Measurements from ENCODE around the gene HOMEZ. TPM values are rescaled to one million over a fixed set of nuclear protein-coding genes. Genes with fewer than 3 reads are reported as not detected.
A peak's percentile ranks its signal among the peaks of the same experiment; 100 is the strongest.

The HOMEZ gene
- total and polyA plus RNA-seq, 10 of the 15 experiments (the other 5 are each of a cell fraction or from before 2014, with no cell fraction given), result 2.6 to 19.3 (median 13.0) TPM

DNA sequence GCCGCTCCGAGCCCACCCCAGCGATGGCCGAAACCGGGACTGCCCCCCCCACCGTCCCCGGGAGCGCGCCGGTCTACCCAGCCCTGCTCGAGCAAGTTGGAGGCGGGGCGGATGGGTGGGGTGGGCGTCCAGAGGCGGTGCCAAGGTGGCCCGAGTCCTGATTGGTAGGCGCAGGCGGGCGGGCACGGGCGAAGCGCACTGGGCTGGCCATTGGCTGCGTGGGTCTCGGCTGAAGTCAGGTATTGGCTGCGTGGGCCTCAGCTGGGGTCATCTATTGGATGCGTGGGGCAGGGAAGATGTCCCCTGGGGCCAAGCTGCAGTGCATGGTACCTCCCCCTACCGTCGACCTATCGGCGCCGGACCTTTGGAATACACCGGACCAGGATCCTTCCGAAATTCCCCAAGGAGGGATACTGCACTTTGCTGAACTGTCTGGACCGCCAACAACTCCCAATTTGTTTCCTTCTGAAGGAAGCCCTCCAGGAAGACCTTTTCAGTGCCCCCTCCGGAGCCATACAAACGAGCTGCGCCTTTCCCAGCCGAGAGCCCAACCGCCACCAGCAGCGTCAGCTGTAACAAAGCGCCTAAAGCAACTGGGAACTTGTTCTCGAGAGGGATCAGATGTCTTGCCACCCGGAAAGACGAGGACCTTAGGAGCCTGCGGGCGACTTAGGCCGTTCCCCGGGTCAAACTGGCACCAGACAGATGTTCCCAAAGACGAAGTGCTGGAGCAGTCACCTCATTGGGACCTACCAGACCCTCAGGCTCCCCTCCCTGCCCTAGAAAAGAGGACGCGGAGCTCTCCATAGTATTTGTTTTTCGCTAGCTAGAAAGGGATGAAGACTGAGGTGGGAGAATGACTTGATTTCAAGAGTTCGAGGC lies at the start of gene HOMEZ (continued):
- TF ChIP-seq, protein P1, sequence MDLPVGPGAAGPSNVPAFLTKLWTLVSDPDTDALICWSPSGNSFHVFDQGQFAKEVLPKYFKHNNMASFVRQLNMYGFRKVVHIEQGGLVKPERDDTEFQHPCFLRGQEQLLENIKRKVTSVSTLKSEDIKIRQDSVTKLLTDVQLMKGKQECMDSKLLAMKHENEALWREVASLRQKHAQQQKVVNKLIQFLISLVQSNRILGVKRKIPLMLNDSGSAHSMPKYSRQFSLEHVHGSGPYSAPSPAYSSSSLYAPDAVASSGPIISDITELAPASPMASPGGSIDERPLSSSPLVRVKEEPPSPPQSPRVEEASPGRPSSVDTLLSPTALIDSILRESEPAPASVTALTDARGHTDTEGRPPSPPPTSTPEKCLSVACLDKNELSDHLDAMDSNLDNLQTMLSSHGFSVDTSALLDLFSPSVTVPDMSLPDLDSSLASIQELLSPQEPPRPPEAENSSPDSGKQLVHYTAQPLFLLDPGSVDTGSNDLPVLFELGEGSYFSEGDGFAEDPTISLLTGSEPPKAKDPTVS (IDR thresholded peaks at IDR 0.05; ENCODE audit: low read depth, low read length), result no peak
- TF ChIP-seq CHD1 (IDR thresholded peaks at IDR 0.05; ENCODE audit: low read depth, low read length) (no peak), NFYA (IDR thresholded peaks at IDR 0.05; ENCODE audit: borderline replicate concordance, low read depth, low read length) (peak; percentile 98), NBN (IDR thresholded peaks at IDR 0.05) (peak; percentile 30), CBX3 (IDR thresholded peaks at IDR 0.05; ENCODE audit: borderline replicate concordance, low read depth) (no peak), TARDBP (IDR thresholded peaks at IDR 0.05; ENCODE audit: borderline replicate concordance) (no peak), PML (IDR thresholded peaks at IDR 0.05; ENCODE audit: low read length) (peak; percentile 62; the same call in 1 of the 2 replicates), EGR1 (IDR thresholded peaks at IDR 0.05; ENCODE audit: borderline replicate concordance in 1 of 2, low read depth in 2 of 2, low read length in 2 of 2) (0 out of 3 replicates have a peak, but pooled peaks of 1 of the 2 experiments have one; percentile 25), ASH2L (IDR thresholded peaks at IDR 0.05; ENCODE audit: borderline replicate concordance, low read depth) (no peak), NRF1 (conservative IDR thresholded peaks at IDR 0.05; ENCODE audit: low read depth, low read length) (peak; percentile 40), MTA2 (IDR thresholded peaks at IDR 0.05; ENCODE audit: low read depth) (no peak), STAT1 (conservative IDR thresholded peaks at IDR 0.05) (0 out of 2 replicates have a peak, but pooled peaks have one; percentile 32), RB1 (IDR thresholded peaks at IDR 0.05; ENCODE audit: borderline replicate concordance) (0 out of 2 replicates have a peak, but pooled peaks have one; percentile 5), SMAD5 (IDR thresholded peaks at IDR 0.05; ENCODE audit: low read depth) (no peak; the same call in 1 of the 2 replicates), KLF5 (IDR thresholded peaks at IDR 0.05; ENCODE audit: partially characterized antibody) (peak; percentile 63), DPF2 (IDR thresholded peaks at IDR 0.05) (no peak)
- TF ChIP-seq, protein P2, sequence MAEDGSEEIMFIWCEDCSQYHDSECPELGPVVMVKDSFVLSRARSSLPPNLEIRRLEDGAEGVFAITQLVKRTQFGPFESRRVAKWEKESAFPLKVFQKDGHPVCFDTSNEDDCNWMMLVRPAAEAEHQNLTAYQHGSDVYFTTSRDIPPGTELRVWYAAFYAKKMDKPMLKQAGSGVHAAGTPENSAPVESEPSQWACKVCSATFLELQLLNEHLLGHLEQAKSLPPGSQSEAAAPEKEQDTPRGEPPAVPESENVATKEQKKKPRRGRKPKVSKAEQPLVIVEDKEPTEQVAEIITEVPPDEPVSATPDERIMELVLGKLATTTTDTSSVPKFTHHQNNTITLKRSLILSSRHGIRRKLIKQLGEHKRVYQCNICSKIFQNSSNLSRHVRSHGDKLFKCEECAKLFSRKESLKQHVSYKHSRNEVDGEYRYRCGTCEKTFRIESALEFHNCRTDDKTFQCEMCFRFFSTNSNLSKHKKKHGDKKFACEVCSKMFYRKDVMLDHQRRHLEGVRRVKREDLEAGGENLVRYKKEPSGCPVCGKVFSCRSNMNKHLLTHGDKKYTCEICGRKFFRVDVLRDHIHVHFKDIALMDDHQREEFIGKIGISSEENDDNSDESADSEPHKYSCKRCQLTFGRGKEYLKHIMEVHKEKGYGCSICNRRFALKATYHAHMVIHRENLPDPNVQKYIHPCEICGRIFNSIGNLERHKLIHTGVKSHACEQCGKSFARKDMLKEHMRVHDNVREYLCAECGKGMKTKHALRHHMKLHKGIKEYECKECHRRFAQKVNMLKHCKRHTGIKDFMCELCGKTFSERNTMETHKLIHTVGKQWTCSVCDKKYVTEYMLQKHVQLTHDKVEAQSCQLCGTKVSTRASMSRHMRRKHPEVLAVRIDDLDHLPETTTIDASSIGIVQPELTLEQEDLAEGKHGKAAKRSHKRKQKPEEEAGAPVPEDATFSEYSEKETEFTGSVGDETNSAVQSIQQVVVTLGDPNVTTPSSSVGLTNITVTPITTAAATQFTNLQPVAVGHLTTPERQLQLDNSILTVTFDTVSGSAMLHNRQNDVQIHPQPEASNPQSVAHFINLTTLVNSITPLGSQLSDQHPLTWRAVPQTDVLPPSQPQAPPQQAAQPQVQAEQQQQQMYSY (CRISPR knock-in tag; IDR thresholded peaks at IDR 0.05), result no peak
- TF ChIP-seq, protein P3, sequence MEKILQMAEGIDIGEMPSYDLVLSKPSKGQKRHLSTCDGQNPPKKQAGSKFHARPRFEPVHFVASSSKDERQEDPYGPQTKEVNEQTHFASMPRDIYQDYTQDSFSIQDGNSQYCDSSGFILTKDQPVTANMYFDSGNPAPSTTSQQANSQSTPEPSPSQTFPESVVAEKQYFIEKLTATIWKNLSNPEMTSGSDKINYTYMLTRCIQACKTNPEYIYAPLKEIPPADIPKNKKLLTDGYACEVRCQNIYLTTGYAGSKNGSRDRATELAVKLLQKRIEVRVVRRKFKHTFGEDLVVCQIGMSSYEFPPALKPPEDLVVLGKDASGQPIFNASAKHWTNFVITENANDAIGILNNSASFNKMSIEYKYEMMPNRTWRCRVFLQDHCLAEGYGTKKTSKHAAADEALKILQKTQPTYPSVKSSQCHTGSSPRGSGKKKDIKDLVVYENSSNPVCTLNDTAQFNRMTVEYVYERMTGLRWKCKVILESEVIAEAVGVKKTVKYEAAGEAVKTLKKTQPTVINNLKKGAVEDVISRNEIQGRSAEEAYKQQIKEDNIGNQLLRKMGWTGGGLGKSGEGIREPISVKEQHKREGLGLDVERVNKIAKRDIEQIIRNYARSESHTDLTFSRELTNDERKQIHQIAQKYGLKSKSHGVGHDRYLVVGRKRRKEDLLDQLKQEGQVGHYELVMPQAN (conservative IDR thresholded peaks at IDR 0.05), result peak; percentile 82
- TF ChIP-seq, protein P4, sequence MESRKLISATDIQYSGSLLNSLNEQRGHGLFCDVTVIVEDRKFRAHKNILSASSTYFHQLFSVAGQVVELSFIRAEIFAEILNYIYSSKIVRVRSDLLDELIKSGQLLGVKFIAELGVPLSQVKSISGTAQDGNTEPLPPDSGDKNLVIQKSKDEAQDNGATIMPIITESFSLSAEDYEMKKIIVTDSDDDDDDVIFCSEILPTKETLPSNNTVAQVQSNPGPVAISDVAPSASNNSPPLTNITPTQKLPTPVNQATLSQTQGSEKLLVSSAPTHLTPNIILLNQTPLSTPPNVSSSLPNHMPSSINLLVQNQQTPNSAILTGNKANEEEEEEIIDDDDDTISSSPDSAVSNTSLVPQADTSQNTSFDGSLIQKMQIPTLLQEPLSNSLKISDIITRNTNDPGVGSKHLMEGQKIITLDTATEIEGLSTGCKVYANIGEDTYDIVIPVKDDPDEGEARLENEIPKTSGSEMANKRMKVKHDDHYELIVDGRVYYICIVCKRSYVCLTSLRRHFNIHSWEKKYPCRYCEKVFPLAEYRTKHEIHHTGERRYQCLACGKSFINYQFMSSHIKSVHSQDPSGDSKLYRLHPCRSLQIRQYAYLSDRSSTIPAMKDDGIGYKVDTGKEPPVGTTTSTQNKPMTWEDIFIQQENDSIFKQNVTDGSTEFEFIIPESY (IDR thresholded peaks at IDR 0.05), result no peak
- TF ChIP-seq, protein P5, sequence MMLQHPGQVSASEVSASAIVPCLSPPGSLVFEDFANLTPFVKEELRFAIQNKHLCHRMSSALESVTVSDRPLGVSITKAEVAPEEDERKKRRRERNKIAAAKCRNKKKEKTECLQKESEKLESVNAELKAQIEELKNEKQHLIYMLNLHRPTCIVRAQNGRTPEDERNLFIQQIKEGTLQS (IDR thresholded peaks at IDR 0.05; ENCODE audit: borderline replicate concordance, extremely low read depth, low read depth, low read length), result no peak

Data from GM12878 (cell line).